A549 treated with AZD9567 at 1 μM for 4 hours (cell line): Measurements from ENCODE around the gene RUBCNL. TPM values are rescaled to one million over a fixed set of nuclear protein-coding genes. Genes with fewer than 3 reads are reported as not detected.

Experiments used
- total RNA-seq: library from RNA; stranded (reverse); fragments of 200-300 nt; extraction: Qiagen RNA extraction; gene quantifications from 5 replicates; pipeline ENCODE4 v1.2.3, GENCODE V29; 2022; ENCODE audit not compliant: insufficient read depth

Gene RUBCNL, protein sequence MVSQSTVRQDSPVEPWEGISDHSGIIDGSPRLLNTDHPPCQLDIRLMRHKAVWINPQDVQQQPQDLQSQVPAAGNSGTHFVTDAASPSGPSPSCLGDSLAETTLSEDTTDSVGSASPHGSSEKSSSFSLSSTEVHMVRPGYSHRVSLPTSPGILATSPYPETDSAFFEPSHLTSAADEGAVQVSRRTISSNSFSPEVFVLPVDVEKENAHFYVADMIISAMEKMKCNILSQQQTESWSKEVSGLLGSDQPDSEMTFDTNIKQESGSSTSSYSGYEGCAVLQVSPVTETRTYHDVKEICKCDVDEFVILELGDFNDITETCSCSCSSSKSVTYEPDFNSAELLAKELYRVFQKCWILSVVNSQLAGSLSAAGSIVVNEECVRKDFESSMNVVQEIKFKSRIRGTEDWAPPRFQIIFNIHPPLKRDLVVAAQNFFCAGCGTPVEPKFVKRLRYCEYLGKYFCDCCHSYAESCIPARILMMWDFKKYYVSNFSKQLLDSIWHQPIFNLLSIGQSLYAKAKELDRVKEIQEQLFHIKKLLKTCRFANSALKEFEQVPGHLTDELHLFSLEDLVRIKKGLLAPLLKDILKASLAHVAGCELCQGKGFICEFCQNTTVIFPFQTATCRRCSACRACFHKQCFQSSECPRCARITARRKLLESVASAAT
- total RNA-seq = 0.06 to 0.29 TPM (median 0.10 TPM) in 4 of 5 replicates, not detected in the other

GRCh38 chr13:46387064-46387851 lies at the start of gene RUBCNL:
TSS of gene RUBCNL (minus strand) at chr13:46387252. CDS start at chr13:46372475, 14,777 bp downstream.

Other genes with a start within 250 kb of the RUBCNL start
- 0.10 to 0.28 TPM (median 0.17 TPM) in 4 of 5 replicates, not detected in the other for gene LCP1, start 205.1 kb downstream of the RUBCNL start, total RNA-seq
- gene LRRC63, start 175.3 kb downstream of the RUBCNL start, total RNA-seq = not detected in 5 replicates
- 6.7 to 8.5 TPM (median 8.2 TPM) in 5 replicates for gene LRCH1, start 165.9 kb upstream of the RUBCNL start, total RNA-seq